Stomach (tissue), 9 donors: ENCODE results near the gene GMDS. TPM values are rescaled to one million over a fixed set of nuclear protein-coding genes. Genes with fewer than 3 reads are reported as not detected.

Experiments
- DNase-seq, 2 donors: peaks; one replicate each; pipeline versions ENCODE4 v3.0.0 to v3.0.0-alpha.2; 2013 to 2019
- H3K27ac ChIP-seq, 5 donors: fragments of 200-600 bp in 4 of 5; sonication (generic) in 4 of 5; one replicate each; pipeline ENCODE4 v1.5.1; 2013 to 2019; ENCODE audit warnings: mild to moderate bottlenecking in 1 of 5, moderate library complexity in 1 of 5
- H3K27me3 ChIP-seq, 3 donors: fragments of 200-600 bp; sonication (generic); one replicate each; pipeline ENCODE4 v1.5.1; 2017 to 2019; ENCODE audit warnings: mixed run types in 1 of 3
- H3K36me3 ChIP-seq, 4 donors: fragments of 200-600 bp; sonication (generic); 1 replicate in 3 of 4; 2 replicates in 1 of 4; pipeline ENCODE4 v1.5.1; 2016 to 2019
- H3K4me1 ChIP-seq, 4 donors: fragments of 200-600 bp; sonication (generic); one replicate each; pipeline ENCODE4 v1.5.1; 2016 to 2019
- H3K4me3 ChIP-seq, 4 donors: fragments of 200-600 bp; sonication (generic) in 3 of 4; one replicate each; pipeline ENCODE4 v1.5.1; 2016 to 2019; ENCODE audit warnings: mild to moderate bottlenecking in 1 of 4
- H3K9me3 ChIP-seq, 4 donors: fragments of 200-600 bp; sonication (generic); one replicate each; pipeline ENCODE4 v1.5.1; 2016 to 2019
- EP300 ChIP-seq: sonication (generic); formaldehyde crosslinking; IDR thresholded peaks from one replicate; pipeline ENCODE4 v1.6.1; 2017; ENCODE audit warnings: antibody characterized with exemption
- POLR2A ChIP-seq, 4 donors: fragments of 450-650 bp; IDR thresholded peaks; one replicate each; pipeline ENCODE4 v1.6.1; 2016; ENCODE audit warnings: antibody characterized with exemption in 4 of 4, control low read depth in 2 of 4, mild to moderate bottlenecking in 1 of 4, moderate library complexity in 1 of 4
- POLR2AphosphoS5 ChIP-seq, 3 donors: sonication (generic); formaldehyde crosslinking; IDR thresholded peaks; one replicate each; pipeline ENCODE4 v1.6.1; 2016; ENCODE audit warnings: antibody characterized with exemption in 3 of 3
- WGBS, 5 donors: extraction: QIAGEN DNeasy Blood & Tissue Kit in 3 of 5; methylation state at CpG; one replicate each; pipeline versions ENCODE4 v1.1.5 to v1.1.7; 2013 to 2018; 5-methylcytosine and 5-hydroxymethylcytosine counted together
- intact Hi-C: fragments of 100-400 bp; cut with DNase I; formaldehyde crosslinking; loops from one replicate; pipeline ENCODE4 v1.15.1; 2023; ENCODE audit warnings: low total_unique reads
- polyA plus RNA-seq, 3 donors: library from polyadenylated mRNA; stranded (reverse); fragments of 200-250 nt; gene quantifications; one replicate each; pipeline ENCODE4 v1.2.3, GENCODE V29; 2013
- total RNA-seq, 5 donors: library from RNA; depleted of rRNA; stranded (reverse); fragments of >200 nt; gene quantifications; one replicate each; pipeline versions ENCODE4 v1.1.0 to v1.2.3, GENCODE V29; 2014 to 2016
- TF ChIP-seq, protein P1 (sequence below), 7 experiments: fragments of 450-650 bp in 4 of 7; fragments of 200-600 bp in 3 of 7; sonication (generic) in 3 of 7; IDR thresholded peaks; one replicate each; pipeline ENCODE4 v1.5.1; 2016 to 2019; ENCODE audit warnings: antibody characterized with exemption in 7 of 7, control low read depth in 2 of 7, mild to moderate bottlenecking in 1 of 7
- donor health status: healthy with polysubstance abuse.
- donor health status: Bipolar disorder and iron deficiency.
- donor health status: healthy.

The GMDS gene
- total and polyA plus RNA-seq, 8 donors = 83.7 to 262 (median 121) TPM

- Histone ChIP-seq H3K27me3 (no peaks in the 10 kb centered on the region), H3K4me1 (peaks cover 0 to 12% (median 4%) of the 10 kb centered on the region in 4 donors), H3K27ac (no peak overlapping the region), H3K9me3 (no peaks in the 10 kb centered on the region), H3K4me3 (no peak overlapping the region), H3K36me3 (no peaks in the 10 kb centered on the region)
- intact Hi-C loops = no loop called here
- no peak for DNase-seq
- TF ChIP-seq EP300 (no peak), POLR2AphosphoS5 (IDR thresholded peaks at IDR 0.05) (no peak), POLR2A (IDR thresholded peaks at IDR 0.05) (no peak)
- TF ChIP-seq, protein P1, sequence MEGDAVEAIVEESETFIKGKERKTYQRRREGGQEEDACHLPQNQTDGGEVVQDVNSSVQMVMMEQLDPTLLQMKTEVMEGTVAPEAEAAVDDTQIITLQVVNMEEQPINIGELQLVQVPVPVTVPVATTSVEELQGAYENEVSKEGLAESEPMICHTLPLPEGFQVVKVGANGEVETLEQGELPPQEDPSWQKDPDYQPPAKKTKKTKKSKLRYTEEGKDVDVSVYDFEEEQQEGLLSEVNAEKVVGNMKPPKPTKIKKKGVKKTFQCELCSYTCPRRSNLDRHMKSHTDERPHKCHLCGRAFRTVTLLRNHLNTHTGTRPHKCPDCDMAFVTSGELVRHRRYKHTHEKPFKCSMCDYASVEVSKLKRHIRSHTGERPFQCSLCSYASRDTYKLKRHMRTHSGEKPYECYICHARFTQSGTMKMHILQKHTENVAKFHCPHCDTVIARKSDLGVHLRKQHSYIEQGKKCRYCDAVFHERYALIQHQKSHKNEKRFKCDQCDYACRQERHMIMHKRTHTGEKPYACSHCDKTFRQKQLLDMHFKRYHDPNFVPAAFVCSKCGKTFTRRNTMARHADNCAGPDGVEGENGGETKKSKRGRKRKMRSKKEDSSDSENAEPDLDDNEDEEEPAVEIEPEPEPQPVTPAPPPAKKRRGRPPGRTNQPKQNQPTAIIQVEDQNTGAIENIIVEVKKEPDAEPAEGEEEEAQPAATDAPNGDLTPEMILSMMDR (IDR thresholded peaks at IDR 0.05) = no peak
- 78 to 94% (median 91%) methylated on average over 2 of the region's 2 CpGs for WGBS, 5 donors
Measured at GRCh38 chr6:2000962-2001361, 244.4 kb downstream of the GMDS start.

- intact Hi-C loops = no loop called here
- Histone ChIP-seq H3K4me3 (no peak overlapping the region), H3K9me3 (no peaks in the 10 kb centered on the region), H3K36me3 (no peaks in the 10 kb centered on the region), H3K27ac (no peak overlapping the region), H3K27me3 (no peaks in the 10 kb centered on the region), H3K4me1 (no peaks in the 10 kb centered on the region)
- no peak for DNase-seq
- 55 to 67% (median 61%) methylated on average over 3 of the region's 3 CpGs for WGBS, 5 donors
- TF ChIP-seq POLR2AphosphoS5 (IDR thresholded peaks at IDR 0.05) (no peak), POLR2A (IDR thresholded peaks at IDR 0.05) (no peak), EP300 (no peak)
- TF ChIP-seq, protein P1 (IDR thresholded peaks at IDR 0.05) = no peak
Measured at GRCh38 chr6:1997702-1998101, 247.7 kb downstream of the GMDS start.

DNA sequence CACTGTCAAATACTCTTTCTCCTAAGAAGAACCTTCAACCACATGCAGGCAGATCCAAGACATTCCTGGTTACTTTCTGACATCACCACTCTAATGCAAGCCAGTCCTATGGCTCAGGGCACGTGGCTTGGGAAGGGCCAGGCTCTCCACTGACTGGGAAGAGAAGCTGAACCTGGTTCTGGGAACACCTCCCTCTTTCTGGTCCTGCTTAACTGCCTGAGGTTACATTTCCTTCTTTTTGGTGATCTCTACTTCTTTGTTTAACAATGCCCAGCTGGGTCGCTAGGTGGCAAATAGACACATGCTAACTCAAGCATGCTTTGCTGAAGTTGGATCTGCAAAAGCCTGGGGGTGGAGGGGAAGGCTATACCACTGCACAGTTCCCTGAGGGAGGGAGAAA is 249.8 kb downstream of the GMDS start:
- no peak for TF ChIP-seq EP300
- TF ChIP-seq POLR2A (IDR thresholded peaks at IDR 0.05) = no peak
- TF ChIP-seq, protein P1 (IDR thresholded peaks at IDR 0.05) = no peak
- no peak for TF ChIP-seq POLR2AphosphoS5 (IDR thresholded peaks at IDR 0.05)
- Histone ChIP-seq H3K27ac (no peak overlapping the region), H3K36me3 (peaks cover 0 to 10% (median 0%) of the 10 kb centered on the region in 4 donors), H3K4me1 (no peaks in the 10 kb centered on the region), H3K9me3 (no peaks in the 10 kb centered on the region), H3K4me3 (no peak overlapping the region), H3K27me3 (no peaks in the 10 kb centered on the region)
- DNase-seq = no peak
- WGBS, 5 donors = 76 to 88% (median 84%) methylated on average over 2 of the region's 2 CpGs
- intact Hi-C loops = no loop called here

- H3K36me3 ChIP-seq = peaks cover 0 to 10% (median 0%) of the 10 kb centered on the region in 4 donors
- H3K9me3 ChIP-seq = no peaks in the 10 kb centered on the region
- TF ChIP-seq POLR2AphosphoS5 (IDR thresholded peaks at IDR 0.05) = no peak
- TF ChIP-seq, protein P1 (IDR thresholded peaks at IDR 0.05) = no peak
- no peak for TF ChIP-seq EP300
- no peak for TF ChIP-seq POLR2A (IDR thresholded peaks at IDR 0.05)
- no peaks in the 10 kb centered on the region for H3K27me3 ChIP-seq
- DNase-seq = no peak
- 73 to 83% (median 77%) methylated on average over 6 of the region's 6 CpGs for WGBS, 5 donors
- no peak overlapping the region for H3K4me3 ChIP-seq
- H3K4me1 ChIP-seq = no peaks in the 10 kb centered on the region
- intact Hi-C loops = no loop called here
- H3K27ac ChIP-seq = no peak overlapping the region
Measured at GRCh38 chr6:1993042-1993441, 252.4 kb downstream of the GMDS start.
